HEK293 (cell line): Measurements from ENCODE around the gene FAM136A.

Source experiments
- CTCF ChIP-seq: fragments of 450-650 bp; formaldehyde crosslinking; IDR thresholded peaks from 2 replicates; pipeline ENCODE4 v1.5.1; 2016; ENCODE audit warnings: missing biosample characterization, missing genetic modification characterization
- GLI4 ChIP-seq: fragments of 450-650 bp; formaldehyde crosslinking; IDR thresholded peaks from 2 replicates; pipeline ENCODE4 v1.5.1; 2016; ENCODE audit warnings: missing biosample characterization, missing genetic modification characterization
- HIC1 ChIP-seq: fragments of 450-650 bp; formaldehyde crosslinking; IDR thresholded peaks from 2 replicates; pipeline ENCODE4 v1.5.1; 2016; ENCODE audit warnings: missing biosample characterization, missing genetic modification characterization
- KLF17 ChIP-seq: fragments of 450-650 bp; formaldehyde crosslinking; IDR thresholded peaks from 2 replicates; pipeline ENCODE4 v1.5.1; 2016; ENCODE audit warnings: missing biosample characterization, missing genetic modification characterization
- KLF8 ChIP-seq: fragments of 450-650 bp; formaldehyde crosslinking; IDR thresholded peaks from 2 replicates; pipeline ENCODE4 v1.5.1; 2016; ENCODE audit warnings: missing biosample characterization, missing genetic modification characterization
- MEIS1 ChIP-seq: sonication (generic); formaldehyde crosslinking; IDR thresholded peaks from 2 replicates; pipeline ENCODE4 v1.8.1; 2022; ENCODE audit warnings: missing genetic modification reagents, mild to moderate bottlenecking, borderline replicate concordance
- OVOL3 ChIP-seq: fragments of 450-650 bp; formaldehyde crosslinking; IDR thresholded peaks from 2 replicates; pipeline ENCODE4 v1.5.1; 2016; ENCODE audit warnings: missing biosample characterization, missing genetic modification characterization
- REPIN1 ChIP-seq: fragments of 450-650 bp; formaldehyde crosslinking; IDR thresholded peaks from 2 replicates; pipeline ENCODE4 v1.5.1; 2017; ENCODE audit warnings: missing biosample characterization, missing genetic modification characterization, low read depth
- SETDB1 ChIP-seq: IDR thresholded peaks from one replicate; pipeline ENCODE4 v1.6.1; 2017; ENCODE audit warnings: mild to moderate bottlenecking, low read length, moderate library complexity, mixed read lengths; ENCODE audit not compliant: insufficient read length
- SP7 ChIP-seq: fragments of 450-650 bp; formaldehyde crosslinking; IDR thresholded peaks from 2 replicates; pipeline ENCODE4 v1.5.1; 2016; ENCODE audit warnings: missing biosample characterization, missing genetic modification characterization
- TCF7L2 ChIP-seq: IDR thresholded peaks from 2 replicates; pipeline ENCODE4 v1.6.1; 2011; ENCODE audit warnings: low read depth, mild to moderate bottlenecking, inconsistent platforms, low read length, moderate library complexity, borderline replicate concordance
- TSHZ1 ChIP-seq: fragments of 450-650 bp; formaldehyde crosslinking; IDR thresholded peaks from 2 replicates; pipeline ENCODE4 v1.5.1; 2016; ENCODE audit warnings: missing biosample characterization, missing genetic modification characterization, borderline replicate concordance
- ZBTB1 ChIP-seq: fragments of 450-650 bp; formaldehyde crosslinking; IDR thresholded peaks from 2 replicates; pipeline ENCODE4 v1.5.1; 2016; ENCODE audit warnings: missing biosample characterization, missing genetic modification characterization
- ZBTB17 ChIP-seq: fragments of 450-650 bp; formaldehyde crosslinking; IDR thresholded peaks from 2 replicates; pipeline ENCODE4 v1.5.1; 2016; ENCODE audit warnings: missing biosample characterization, missing genetic modification characterization
- ZFHX2 ChIP-seq: fragments of 450-650 bp; formaldehyde crosslinking; conservative IDR thresholded peaks from 2 replicates; pipeline ENCODE4 v1.5.1; 2016; ENCODE audit warnings: missing biosample characterization, missing genetic modification characterization
- ZFP69B ChIP-seq: fragments of 450-650 bp; formaldehyde crosslinking; IDR thresholded peaks from 2 replicates; pipeline ENCODE4 v1.5.1; 2016; ENCODE audit warnings: missing biosample characterization, missing genetic modification characterization
- ZNF133 ChIP-seq: fragments of 450-650 bp; formaldehyde crosslinking; IDR thresholded peaks from 2 replicates; pipeline ENCODE4 v1.5.1; 2016; ENCODE audit warnings: missing biosample characterization, missing genetic modification characterization
- ZNF140 ChIP-seq: fragments of 450-650 bp; formaldehyde crosslinking; IDR thresholded peaks from 2 replicates; pipeline ENCODE4 v1.5.1; 2016; ENCODE audit warnings: missing biosample characterization, missing genetic modification characterization
- ZNF155 ChIP-seq: fragments of 450-650 bp; formaldehyde crosslinking; IDR thresholded peaks from 2 replicates; pipeline ENCODE4 v1.5.1; 2016; ENCODE audit warnings: missing biosample characterization, missing genetic modification characterization
- ZNF19 ChIP-seq: fragments of 450-650 bp; formaldehyde crosslinking; IDR thresholded peaks from 2 replicates; pipeline ENCODE4; 2016; ENCODE audit warnings: missing biosample characterization, missing genetic modification characterization, low read depth
- ZNF311 ChIP-seq: fragments of 450-650 bp; formaldehyde crosslinking; IDR thresholded peaks from 2 replicates; pipeline ENCODE4 v1.5.1; 2017; ENCODE audit warnings: missing biosample characterization, missing genetic modification characterization, borderline replicate concordance
- ZNF426 ChIP-seq: fragments of 450-650 bp; formaldehyde crosslinking; IDR thresholded peaks from 2 replicates; pipeline ENCODE4 v1.5.1; 2017; ENCODE audit warnings: missing biosample characterization, missing genetic modification characterization, mild to moderate bottlenecking, inconsistent platforms, moderate library complexity
- ZNF449 ChIP-seq: fragments of 450-650 bp; formaldehyde crosslinking; IDR thresholded peaks from 2 replicates; pipeline ENCODE4 v1.5.1; 2017; ENCODE audit warnings: missing biosample characterization, mild to moderate bottlenecking, missing genetic modification characterization, moderate library complexity
- ZNF521 ChIP-seq: fragments of 450-650 bp; formaldehyde crosslinking; IDR thresholded peaks from 2 replicates; pipeline ENCODE4 v1.5.1; 2017; ENCODE audit warnings: missing biosample characterization, mild to moderate bottlenecking, missing genetic modification characterization
- ZNF580 ChIP-seq: fragments of 450-650 bp; formaldehyde crosslinking; IDR thresholded peaks from 2 replicates; pipeline ENCODE4 v1.5.1; 2016; ENCODE audit warnings: missing biosample characterization, missing genetic modification characterization
- ZNF624 ChIP-seq: fragments of 450-650 bp; formaldehyde crosslinking; IDR thresholded peaks from 2 replicates; pipeline ENCODE4 v1.5.1; 2017; ENCODE audit warnings: missing biosample characterization, missing genetic modification characterization
- ZNF664 ChIP-seq: fragments of 450-650 bp; formaldehyde crosslinking; IDR thresholded peaks from 2 replicates; pipeline ENCODE4 v1.5.1; 2016; ENCODE audit warnings: missing biosample characterization, missing genetic modification characterization
- ZNF692 ChIP-seq: fragments of 450-650 bp; formaldehyde crosslinking; IDR thresholded peaks from 2 replicates; pipeline ENCODE4 v1.5.1; 2016; ENCODE audit warnings: missing biosample characterization, missing genetic modification characterization

FAM136A gene

GRCh38 chr2:70301344-70302194 lies at the start of gene FAM136A (continued):
- no peak for TF ChIP-seq ZNF664
- TF ChIP-seq ZNF692 (tag by site-specific recombination): no peak
- 0 out of 2 replicates have a peak, but pooled peaks have one; percentile 16 for TF ChIP-seq ZFP69B (tag by site-specific recombination)
- no peak for TF ChIP-seq SETDB1
- no peak for TF ChIP-seq ZNF521 (tag by site-specific recombination)
- TF ChIP-seq ZNF624 (tag by site-specific recombination): no peak
- no peak for TF ChIP-seq REPIN1 (tag by site-specific recombination)
- no peak for TF ChIP-seq ZNF580 (tag by site-specific recombination)
- no peak for TF ChIP-seq TCF7L2
- TF ChIP-seq ZNF449 (tag by site-specific recombination): peak; percentile 92
- no peak for TF ChIP-seq GLI4
- TF ChIP-seq ZNF19: no peak
- TF ChIP-seq ZFHX2 (tag by site-specific recombination): peak; percentile 91
- peak; percentile 90 for TF ChIP-seq CTCF (tag by site-specific recombination)
- no peak for TF ChIP-seq TSHZ1 (tag by site-specific recombination)
- TF ChIP-seq ZNF311 (tag by site-specific recombination): no peak
- no peak for TF ChIP-seq KLF17
- no peak for TF ChIP-seq OVOL3 (tag by site-specific recombination)
- TF ChIP-seq HIC1: 0 out of 2 replicates have a peak, but pooled peaks have one; percentile 26
- no peak for TF ChIP-seq ZNF133 (tag by site-specific recombination)
- no peak for TF ChIP-seq ZNF426 (tag by site-specific recombination)
- TF ChIP-seq MEIS1: no peak
- no peak for TF ChIP-seq ZBTB1
- no peak for TF ChIP-seq ZNF155 (tag by site-specific recombination)
- TF ChIP-seq ZNF140: no peak
- TF ChIP-seq ZBTB17 (tag by site-specific recombination): peak; percentile 53; the same call in 1 of the 2 replicates
- TF ChIP-seq SP7 (tag by site-specific recombination): peak; percentile 64
- peak; percentile 94 for TF ChIP-seq KLF8 (tag by site-specific recombination)
